ENCODE results near the gene BCAR3. TPM values are rescaled to one million over a fixed set of nuclear protein-coding genes. Genes with fewer than 3 reads are reported as not detected.

The BCAR3 gene
- total RNA-seq, 1 donor from 2014 or later = 38.5 TPM

- peaks cover 82% of the 10 kb centered on the region for H3K4me1 Mint-ChIP-seq
- H3K36me3 Mint-ChIP-seq (ENCODE audit: low read depth) = peaks cover 4% of the 10 kb centered on the region
- peak overlapping the region; percentile 99 for H3K27ac Mint-ChIP-seq (ENCODE audit: unreplicated experiment)
- peak overlapping the region; percentile 75 for H3K4me3 Mint-ChIP-seq
- H3K9me3 Mint-ChIP-seq = no peaks in the 10 kb centered on the region
- no peak for DNase-seq (ENCODE audit: low read depth, low spot score)
- H3K27me3 Mint-ChIP-seq (ENCODE audit: low read depth) = no peaks in the 10 kb centered on the region
- no peak for TF ChIP-seq CTCF (conservative IDR thresholded peaks at IDR 0.05)
These were observed 64.5 kb downstream of the BCAR3 start for GRCh38 chr1:93616996-93617669.

- peak overlapping the region; percentile 7 for H3K27ac Mint-ChIP-seq (ENCODE audit: unreplicated experiment)
These were observed 65.2 kb downstream of the BCAR3 start for GRCh38 chr1:93616221-93616995.

DNA sequence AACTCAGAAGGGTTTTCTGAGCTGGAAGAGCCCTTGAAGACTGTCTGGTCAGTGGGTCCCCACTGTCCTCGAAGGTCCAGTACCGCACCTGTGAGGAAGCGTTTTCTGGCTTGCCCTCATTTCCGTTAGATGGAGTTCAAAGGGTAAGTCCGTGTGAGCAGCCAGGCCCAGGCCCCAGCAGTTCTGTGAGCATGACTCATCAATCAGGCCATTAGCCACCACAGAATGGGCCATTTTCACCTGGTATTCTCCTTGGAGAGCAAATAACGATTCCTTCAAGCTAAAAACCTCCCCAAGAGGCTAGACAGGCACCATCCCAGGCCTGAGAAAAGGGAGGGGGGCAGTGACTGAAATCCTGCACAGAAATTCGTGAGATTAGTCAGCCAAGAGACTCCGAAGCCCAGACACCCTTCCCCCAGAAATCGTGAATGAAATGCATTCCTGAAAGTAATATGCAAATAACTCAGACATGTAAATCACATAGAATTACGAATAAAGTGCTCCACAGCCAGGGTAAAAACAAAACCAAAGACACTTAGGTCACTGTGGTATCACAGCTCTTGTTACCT is 66.0 kb downstream of the BCAR3 start:
- TF ChIP-seq CTCF (conservative IDR thresholded peaks at IDR 0.05) = no peak
- no peaks in the 10 kb centered on the region for H3K36me3 Mint-ChIP-seq (ENCODE audit: low read depth)
- peak overlapping the region; percentile 81 for H3K27ac Mint-ChIP-seq (ENCODE audit: unreplicated experiment)
- H3K4me3 Mint-ChIP-seq = no peak overlapping the region
- H3K4me1 Mint-ChIP-seq = peaks cover 77% of the 10 kb centered on the region
- no peaks in the 10 kb centered on the region for H3K27me3 Mint-ChIP-seq (ENCODE audit: low read depth)
- no peak for DNase-seq (ENCODE audit: low read depth, low spot score)
- no peaks in the 10 kb centered on the region for H3K9me3 Mint-ChIP-seq

More at GRCh38 chr1:93616221-93616995, 65.2 kb downstream of the BCAR3 start:
- Mint-ChIP-seq H3K36me3 (ENCODE audit: low read depth) (peaks cover 2% of the 10 kb centered on the region), H3K9me3 (no peaks in the 10 kb centered on the region), H3K27me3 (ENCODE audit: low read depth) (no peaks in the 10 kb centered on the region), H3K4me1 (peaks cover 84% of the 10 kb centered on the region), H3K4me3 (no peak overlapping the region)
- DNase-seq (ENCODE audit: low read depth, low spot score) = no peak
- TF ChIP-seq CTCF (conservative IDR thresholded peaks at IDR 0.05) = no peak

- TF ChIP-seq CTCF (conservative IDR thresholded peaks at IDR 0.05) = no peak
- Mint-ChIP-seq H3K27me3 (ENCODE audit: low read depth) (no peaks in the 10 kb centered on the region), H3K36me3 (ENCODE audit: low read depth) (no peaks in the 10 kb centered on the region), H3K4me1 (peaks cover 72% of the 10 kb centered on the region), H3K9me3 (no peaks in the 10 kb centered on the region), H3K27ac (ENCODE audit: unreplicated experiment) (peak overlapping the region; percentile 94), H3K4me3 (no peak overlapping the region)
- no peak for DNase-seq (ENCODE audit: low read depth, low spot score)
These were observed 66.6 kb downstream of the BCAR3 start for GRCh38 chr1:93614986-93615581.

GRCh38 chr1:93614541-93614940 is 67.1 kb downstream of the BCAR3 start:
- H3K4me3 Mint-ChIP-seq = no peak overlapping the region
- peak overlapping the region; percentile 94 for H3K27ac Mint-ChIP-seq (ENCODE audit: unreplicated experiment)
- no peaks in the 10 kb centered on the region for H3K36me3 Mint-ChIP-seq (ENCODE audit: low read depth)
- peaks cover 74% of the 10 kb centered on the region for H3K4me1 Mint-ChIP-seq
- no peak for DNase-seq (ENCODE audit: low read depth, low spot score)
- TF ChIP-seq CTCF (conservative IDR thresholded peaks at IDR 0.05) = no peak
- H3K27me3 Mint-ChIP-seq (ENCODE audit: low read depth) = no peaks in the 10 kb centered on the region
- H3K9me3 Mint-ChIP-seq = no peaks in the 10 kb centered on the region

Data from neural crest cell (in vitro differentiated cells).